Adrenal gland (tissue), 12 donors: ENCODE data around the gene UBE2E2. TPM values are rescaled to one million over a fixed set of nuclear protein-coding genes. Genes with fewer than 3 reads are reported as not detected.

Experiments
- DNase-seq, 7 donors: peaks; one replicate each; pipeline ENCODE4 v3.0.0-alpha.2; 2019 to 2020
- H3K27ac ChIP-seq, 5 donors: fragments of 200-600 bp; sonication (generic) in 4 of 5; 1 replicate in 3 of 5; 2 replicates in 2 of 5; pipeline versions ENCODE4 v1.5.1 to v1.8.0; 2016 to 2020; ENCODE audit warnings: mild to moderate bottlenecking in 1 of 5
- H3K27me3 ChIP-seq: fragments of 200-600 bp; 2 replicates; pipeline ENCODE4 v1.8.0; 2021
- H3K36me3 ChIP-seq, 2 donors: fragments of 200-600 bp; replicated peaks in 1 of 2; 1 replicate in 1 of 2; 2 replicates in 1 of 2; pipeline versions ENCODE4 v1.5.1 to v1.8.0; 2018 to 2022
- H3K4me1 ChIP-seq, 2 donors: fragments of 200-600 bp; replicated peaks in 1 of 2; 1 replicate in 1 of 2; 2 replicates in 1 of 2; pipeline versions ENCODE4 v1.5.1 to v1.8.0; 2018 to 2021
- H3K4me3 ChIP-seq, 4 donors: fragments of 200-600 bp; sonication (generic) in 3 of 4; one replicate each; pipeline ENCODE4 v1.5.1; 2016 to 2018
- H3K9me3 ChIP-seq, 3 donors: fragments of 200-600 bp; sonication (generic) in 1 of 3; replicated peaks in 1 of 3; 1 replicate in 2 of 3; 2 replicates in 1 of 3; pipeline versions ENCODE4 v1.5.1 to v1.8.0; 2016 to 2021
- POLR2A ChIP-seq, 2 donors: fragments of 450-650 bp; IDR thresholded peaks; one replicate each; pipeline ENCODE4 v1.6.1; 2017; ENCODE audit warnings: antibody characterized with exemption in 2 of 2, mild to moderate bottlenecking in 2 of 2, moderate library complexity in 1 of 2
- WGBS, 4 donors: extraction: QIAGEN DNeasy Blood & Tissue Kit in 2 of 4; methylation state at CpG; one replicate each; pipeline versions ENCODE4 v1.1.5 to v1.1.7; 2013 to 2017; 5-methylcytosine and 5-hydroxymethylcytosine counted together
- intact Hi-C, 2 donors: fragments of 100-400 bp; cut with DNase I; formaldehyde crosslinking; loops; one replicate each; pipeline versions ENCODE4 v1.14.1 to v1.15.0; 2022 to 2023
- polyA plus RNA-seq, 3 donors: library from polyadenylated mRNA; stranded (reverse); fragments of 200-250 nt in 2 of 3; fragments of 350-450 nt in 1 of 3; fragmentation: Illumina TruSeq in 1 of 3; extraction: RNeasy Lipid Tissue Mini Kit (QIAGEN cat#74804) in 1 of 3; gene quantifications; one replicate each; pipeline ENCODE4 v1.2.3, GENCODE V29; 2013 to 2014
- total RNA-seq, 9 donors: library from RNA; depleted of rRNA in 4 of 9; stranded (reverse); fragments of >200 nt in 4 of 9; fragments of 120-200 nt in 1 of 9; fragmentation: NEBNext Ultra II Directional in 1 of 9; extraction: Animal tissue kit (Norgen Biotek cat#: 25700) in 1 of 9; gene quantifications; one replicate each; pipeline versions ENCODE4 v1.1.0 to v1.2.4, GENCODE V29; 2013 to 2023
- TF ChIP-seq, protein P1 (sequence below), 6 experiments: fragments of 450-650 bp in 4 of 6; fragments of 200-600 bp in 2 of 6; sonication (generic) in 1 of 6; IDR thresholded peaks; 1 replicate in 5 of 6; 2 replicates in 1 of 6; pipeline versions ENCODE4 v1.5.1 to v1.8.0; 2016 to 2021; ENCODE audit warnings: antibody characterized with exemption in 6 of 6, mild to moderate bottlenecking in 2 of 6, moderate library complexity in 1 of 6
- donor health status: healthy with polysubstance abuse.
- donor health status: Bipolar disorder and iron deficiency.
- donor health status: DM: yes; HTN: yes; CAD: no.
- donor health status: DM: no; HTN: no; CAD: no.
- donor health status: DM: no; HTN: no; CAD: no.
- donor health status: DM: yes; HTN: yes; CAD: no.

The UBE2E2 gene
- total and polyA plus RNA-seq, 12 donors, result 9.3 to 29.6 (median 20.7) TPM

DNA sequence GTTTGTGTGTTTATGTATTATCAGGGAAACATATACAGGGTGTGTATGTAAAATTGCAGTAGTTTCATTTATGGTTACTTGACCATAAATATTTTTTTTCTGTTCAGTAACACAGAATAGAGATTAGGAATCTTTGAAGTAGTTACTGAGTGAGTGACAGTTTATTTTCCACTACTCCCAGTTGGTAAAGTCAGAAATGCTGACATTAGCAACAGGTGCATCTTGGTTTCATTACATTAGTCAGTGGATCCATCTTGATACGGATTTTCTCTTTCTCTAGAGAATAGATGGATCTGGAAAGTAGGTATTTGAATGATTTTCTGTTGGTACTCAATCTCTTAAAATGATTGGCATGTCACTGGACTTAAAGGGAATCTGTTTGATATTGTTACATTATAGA is 6.0 kb downstream of the UBE2E2 start:
- H3K4me1 ChIP-seq, result peaks cover 0 to 9% of the 10 kb centered on the region in 2 donors
- H3K27me3 ChIP-seq, result no peaks in the 10 kb centered on the region
- DNase-seq, result no peak
- intact Hi-C loops, result no loop called here
- 0 to 79% (median 23%) methylated on average over 1 of the region's 1 CpG for WGBS, 4 donors
- TF ChIP-seq, protein P1, sequence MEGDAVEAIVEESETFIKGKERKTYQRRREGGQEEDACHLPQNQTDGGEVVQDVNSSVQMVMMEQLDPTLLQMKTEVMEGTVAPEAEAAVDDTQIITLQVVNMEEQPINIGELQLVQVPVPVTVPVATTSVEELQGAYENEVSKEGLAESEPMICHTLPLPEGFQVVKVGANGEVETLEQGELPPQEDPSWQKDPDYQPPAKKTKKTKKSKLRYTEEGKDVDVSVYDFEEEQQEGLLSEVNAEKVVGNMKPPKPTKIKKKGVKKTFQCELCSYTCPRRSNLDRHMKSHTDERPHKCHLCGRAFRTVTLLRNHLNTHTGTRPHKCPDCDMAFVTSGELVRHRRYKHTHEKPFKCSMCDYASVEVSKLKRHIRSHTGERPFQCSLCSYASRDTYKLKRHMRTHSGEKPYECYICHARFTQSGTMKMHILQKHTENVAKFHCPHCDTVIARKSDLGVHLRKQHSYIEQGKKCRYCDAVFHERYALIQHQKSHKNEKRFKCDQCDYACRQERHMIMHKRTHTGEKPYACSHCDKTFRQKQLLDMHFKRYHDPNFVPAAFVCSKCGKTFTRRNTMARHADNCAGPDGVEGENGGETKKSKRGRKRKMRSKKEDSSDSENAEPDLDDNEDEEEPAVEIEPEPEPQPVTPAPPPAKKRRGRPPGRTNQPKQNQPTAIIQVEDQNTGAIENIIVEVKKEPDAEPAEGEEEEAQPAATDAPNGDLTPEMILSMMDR (IDR thresholded peaks at IDR 0.05), result no peak
- no peak for TF ChIP-seq POLR2A (IDR thresholded peaks at IDR 0.05)
- no peaks in the 10 kb centered on the region for H3K36me3 ChIP-seq
- H3K4me3 ChIP-seq, result no peak overlapping the region
- H3K9me3 ChIP-seq, result no peaks in the 10 kb centered on the region
- no peak overlapping the region for H3K27ac ChIP-seq

DNA sequence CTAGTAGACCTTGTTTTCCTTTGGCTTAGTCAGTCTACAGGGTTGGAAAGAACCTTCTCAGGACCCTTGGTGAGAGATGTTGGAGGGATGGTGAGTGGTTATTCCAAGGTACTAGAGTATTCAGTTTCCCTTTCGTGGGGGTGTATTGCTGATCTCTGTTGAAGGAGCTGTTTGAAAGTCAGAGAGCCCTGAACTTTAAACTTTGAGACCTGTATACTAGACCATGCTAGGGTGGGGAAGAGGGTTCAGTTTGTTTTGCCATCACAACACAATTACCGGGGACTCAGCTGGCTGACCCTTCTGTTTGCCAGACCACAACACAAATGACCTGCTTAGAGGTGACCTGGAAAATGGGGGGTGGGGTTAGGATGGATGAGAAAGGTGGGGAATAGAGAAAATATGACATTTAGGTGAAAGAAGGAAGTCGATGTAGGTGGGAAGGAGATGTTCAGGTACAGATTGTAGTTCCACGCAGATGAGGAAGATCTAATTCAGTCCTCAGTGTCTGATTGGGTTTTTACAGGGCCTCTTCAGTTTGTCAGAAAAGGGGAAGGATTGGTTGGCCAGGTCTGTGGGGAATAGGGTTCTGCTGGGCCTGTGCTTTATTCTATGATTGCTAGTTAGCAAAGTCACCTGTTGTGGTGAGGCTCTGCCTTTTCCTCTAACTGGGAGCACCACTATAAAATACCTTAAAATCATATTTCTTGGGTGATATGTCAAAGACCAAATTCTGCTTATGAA is 6.8 kb downstream of the UBE2E2 start:
- H3K36me3 ChIP-seq, result no peaks in the 10 kb centered on the region
- no peak for DNase-seq
- no peaks in the 10 kb centered on the region for H3K27me3 ChIP-seq
- TF ChIP-seq, protein P1 (IDR thresholded peaks at IDR 0.05), result no peak
- no peak for TF ChIP-seq POLR2A (IDR thresholded peaks at IDR 0.05)
- H3K27ac ChIP-seq, result no peak overlapping the region
- WGBS, 4 donors, result 86 to 97% (median 96%) methylated on average over 4 of the region's 4 CpGs
- H3K9me3 ChIP-seq, result no peaks in the 10 kb centered on the region
- no peak overlapping the region for H3K4me3 ChIP-seq
- intact Hi-C loops, result no loop called here
- H3K4me1 ChIP-seq, result peaks cover 0 to 1% of the 10 kb centered on the region in 2 donors

DNA sequence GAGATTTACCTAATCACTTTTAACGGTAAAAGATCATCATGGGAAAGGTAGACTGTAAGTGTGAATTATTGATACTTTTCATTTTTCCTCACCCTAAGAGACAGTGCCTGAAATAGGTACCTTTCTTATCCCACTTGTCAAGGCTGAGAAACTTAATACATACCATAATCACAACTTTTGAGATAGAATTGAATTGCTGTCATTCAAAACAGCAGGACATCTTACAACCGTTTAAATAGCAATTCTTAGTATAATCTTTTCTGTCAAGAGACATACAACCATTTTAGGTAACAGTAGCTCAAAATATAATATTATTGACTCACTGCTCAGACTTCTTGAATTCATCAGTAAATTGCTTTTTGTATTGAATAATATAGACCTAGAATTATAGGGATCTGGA is 10.7 kb downstream of the UBE2E2 start:
- intact Hi-C loops, result no loop called here
- H3K4me3 ChIP-seq, result no peak overlapping the region
- no peak for DNase-seq
- H3K27ac ChIP-seq, result no peak overlapping the region
- no peaks in the 10 kb centered on the region for H3K9me3 ChIP-seq
- no peaks in the 10 kb centered on the region for H3K27me3 ChIP-seq
- peaks cover 0 to 7% of the 10 kb centered on the region in 2 donors for H3K4me1 ChIP-seq
- no peaks in the 10 kb centered on the region for H3K36me3 ChIP-seq
- TF ChIP-seq, protein P1 (IDR thresholded peaks at IDR 0.05), result no peak
- TF ChIP-seq POLR2A (IDR thresholded peaks at IDR 0.05), result no peak
- WGBS, 4 donors, result 39 to 90% (median 60%) methylated on average over 2 of the region's 2 CpGs

DNA sequence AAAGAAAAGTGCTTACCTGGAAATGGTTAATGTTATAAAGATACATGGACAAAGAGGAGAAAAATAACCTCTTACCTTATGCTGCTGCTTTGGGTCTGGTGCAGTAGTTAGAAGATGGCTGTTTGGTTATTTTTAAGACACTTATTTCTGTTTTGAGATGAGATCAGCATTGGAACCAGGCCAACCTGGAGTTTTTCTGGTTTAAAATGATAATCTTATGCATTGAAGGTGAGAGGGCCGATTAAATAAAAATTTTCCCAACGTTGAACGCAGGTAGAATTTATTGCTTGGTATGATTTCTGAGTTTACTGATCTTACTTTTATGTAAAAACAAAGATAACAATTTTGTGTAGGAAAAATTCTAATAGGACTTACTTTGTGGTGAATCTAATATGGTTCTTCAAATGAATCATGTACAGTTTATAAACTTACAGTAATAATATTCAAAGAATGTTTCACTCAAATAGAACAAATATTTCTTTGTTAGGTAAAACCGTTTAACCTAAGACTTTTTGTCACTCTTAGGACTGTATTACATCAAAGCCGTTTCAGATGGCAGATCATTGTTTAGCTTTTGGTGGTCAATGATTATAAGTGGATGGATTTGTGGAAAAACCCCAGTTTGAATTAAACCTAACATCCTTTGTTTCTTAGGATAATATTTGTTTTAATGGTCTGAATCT is 14.9 kb downstream of the UBE2E2 start:
- intact Hi-C loops, result no loop called here
- Histone ChIP-seq H3K36me3 (no peaks in the 10 kb centered on the region), H3K4me1 (peaks cover 0 to 17% of the 10 kb centered on the region in 2 donors), H3K9me3 (no peaks in the 10 kb centered on the region), H3K4me3 (no peak overlapping the region), H3K27ac (no peak overlapping the region), H3K27me3 (no peaks in the 10 kb centered on the region)
- TF ChIP-seq, protein P1 (IDR thresholded peaks at IDR 0.05), result no peak
- no peak for TF ChIP-seq POLR2A (IDR thresholded peaks at IDR 0.05)
- WGBS, 4 donors, result 79 to 85% (median 83%) methylated on average over 5 of the region's 5 CpGs
- no peak for DNase-seq
